Naive B cell (primary cell): ENCODE measurements around the gene SERTAD1. TPM values are rescaled to one million over a fixed set of nuclear protein-coding genes. Genes with fewer than 3 reads are reported as not detected.

ENCODE experiments used
- ATAC-seq, 2 donors: fragments of 150-1000 bp; cut with Tn5 transposase; 2 replicates each; pipeline ENCODE4 v1.10.0; 2021; ENCODE audit warnings: low read depth in 2 of 2, mild to moderate bottlenecking in 2 of 2, moderate library complexity in 2 of 2
- DNase-seq: peaks from one replicate; pipeline ENCODE4 v3.0.0; 2022
- H3K27ac Mint-ChIP-seq, 6 donors: one replicate each; pipeline ENCODE4 v1.8.0; 2020 to 2022; ENCODE audit warnings: mild to moderate bottlenecking in 6 of 6, mixed read lengths in 6 of 6, moderate library complexity in 5 of 6, inconsistent platforms in 2 of 6
- H3K27me3 Mint-ChIP-seq, 3 donors: one replicate each; pipeline ENCODE4 v1.8.0; 2021 to 2022; ENCODE audit warnings: mixed read lengths in 3 of 3, mild to moderate bottlenecking in 1 of 3
- H3K36me3 Mint-ChIP-seq, 2 donors: one replicate each; pipeline ENCODE4 v1.8.0; 2020 to 2022; ENCODE audit warnings: mixed read lengths in 2 of 2, inconsistent platforms in 1 of 2, mild to moderate bottlenecking in 1 of 2
- H3K4me1 Mint-ChIP-seq, 3 donors: one replicate each; pipeline ENCODE4 v1.8.0; 2020 to 2022; ENCODE audit warnings: mixed read lengths in 3 of 3, inconsistent platforms in 1 of 3, mild to moderate bottlenecking in 1 of 3, moderate library complexity in 1 of 3
- H3K4me3 Mint-ChIP-seq, 8 donors: one replicate each; pipeline ENCODE4 v1.8.0; 2020 to 2022; ENCODE audit warnings: mild to moderate bottlenecking in 8 of 8, mixed read lengths in 8 of 8, moderate library complexity in 8 of 8, inconsistent platforms in 2 of 8
- H3K9me3 Mint-ChIP-seq, 7 donors: one replicate each; pipeline ENCODE4 v1.8.0; 2020 to 2022; ENCODE audit warnings: mixed read lengths in 7 of 7, mild to moderate bottlenecking in 5 of 7, inconsistent platforms in 2 of 7, moderate library complexity in 1 of 7
- polyA plus RNA-seq, 6 donors: library from polyadenylated mRNA; unstranded; fragments of 300-500 nt; fragmentation: Illumina TruSeq; gene quantifications; one replicate each; pipeline ENCODE4 v1.2.3, GENCODE V29; 2021; ENCODE audit warnings: low read depth in 6 of 6

The SERTAD1 gene
- polyA plus RNA-seq, 6 donors from 2014 or later, result 8.7 to 23.0 (median 13.0) TPM

GRCh38 chr19:40398417-40399131 lies 27.2 kb downstream of the SERTAD1 start:
- peak; percentile 47 to 69 for ATAC-seq
- Mint-ChIP-seq H3K4me3 (peak overlapping the region in 4 of 8 donors; percentile 27 to 82 (median 29)), H3K9me3 (peaks cover 0 to 4% (median 0%) of the 10 kb centered on the region in 7 donors), H3K27ac (peak overlapping the region in 3 of 6 donors; percentile 2 to 69 (median 38)), H3K36me3 (no peaks in the 10 kb centered on the region), H3K27me3 (peaks cover 0 to 34% (median 29%) of the 10 kb centered on the region in 3 donors), H3K4me1 (peaks cover 10 to 19% (median 12%) of the 10 kb centered on the region in 3 donors)
- DNase-seq, result no peak

- Mint-ChIP-seq H3K4me3 (no peak overlapping the region), H3K9me3 (peaks cover 0 to 4% (median 0%) of the 10 kb centered on the region in 7 donors), H3K27ac (no peak overlapping the region), H3K27me3 (peaks cover 0 to 34% (median 29%) of the 10 kb centered on the region in 3 donors), H3K4me1 (peaks cover 6 to 15% (median 8%) of the 10 kb centered on the region in 3 donors), H3K36me3 (no peaks in the 10 kb centered on the region)
- DNase-seq (no peak), ATAC-seq (no peak)
These were observed 28.3 kb downstream of the SERTAD1 start for GRCh38 chr19:40397568-40397906.

GRCh38 chr19:40396886-40397567 lies 28.8 kb downstream of the SERTAD1 start:
- H3K4me3 Mint-ChIP-seq, result no peak overlapping the region
- peaks cover 6 to 15% (median 8%) of the 10 kb centered on the region in 3 donors for H3K4me1 Mint-ChIP-seq
- H3K27me3 Mint-ChIP-seq, result peaks cover 0 to 34% (median 29%) of the 10 kb centered on the region in 3 donors
- no peak for ATAC-seq
- peaks cover 0 to 4% (median 0%) of the 10 kb centered on the region in 7 donors for H3K9me3 Mint-ChIP-seq
- no peak for DNase-seq
- no peaks in the 10 kb centered on the region for H3K36me3 Mint-ChIP-seq
- H3K27ac Mint-ChIP-seq, result no peak overlapping the region

GRCh38 chr19:40395956-40396355 lies 29.8 kb downstream of the SERTAD1 start:
- no peaks in the 10 kb centered on the region for H3K36me3 Mint-ChIP-seq
- H3K9me3 Mint-ChIP-seq, result peaks cover 0 to 4% (median 0%) of the 10 kb centered on the region in 7 donors
- H3K27me3 Mint-ChIP-seq, result peaks cover 0 to 29% (median 21%) of the 10 kb centered on the region in 3 donors
- H3K27ac Mint-ChIP-seq, result no peak overlapping the region
- no peak overlapping the region for H3K4me3 Mint-ChIP-seq
- DNase-seq (no peak), ATAC-seq (no peak)
- H3K4me1 Mint-ChIP-seq, result peaks cover 6 to 15% (median 8%) of the 10 kb centered on the region in 3 donors

- Mint-ChIP-seq H3K36me3 (no peaks in the 10 kb centered on the region), H3K27ac (no peak overlapping the region), H3K9me3 (peaks cover 0 to 4% (median 0%) of the 10 kb centered on the region in 7 donors), H3K27me3 (peaks cover 0 to 23% (median 22%) of the 10 kb centered on the region in 3 donors), H3K4me1 (peaks cover 6 to 11% (median 8%) of the 10 kb centered on the region in 3 donors), H3K4me3 (no peak overlapping the region)
- ATAC-seq (no peak), DNase-seq (no peak)
These were observed 31.0 kb downstream of the SERTAD1 start for GRCh38 chr19:40394816-40395210.

GRCh38 chr19:40393894-40394815 lies 31.6 kb downstream of the SERTAD1 start:
- Mint-ChIP-seq H3K4me1 (peaks cover 4 to 5% (median 4%) of the 10 kb centered on the region in 3 donors), H3K36me3 (no peaks in the 10 kb centered on the region), H3K9me3 (peaks cover 0 to 3% (median 0%) of the 10 kb centered on the region in 7 donors), H3K4me3 (no peak overlapping the region), H3K27me3 (peaks cover 0 to 17% (median 15%) of the 10 kb centered on the region in 3 donors), H3K27ac (no peak overlapping the region)
- no peak for ATAC-seq
- DNase-seq, result no peak

GRCh38 chr19:40392894-40393517 lies 32.8 kb downstream of the SERTAD1 start:
- Mint-ChIP-seq H3K4me1 (no peaks in the 10 kb centered on the region), H3K4me3 (no peak overlapping the region), H3K27me3 (peaks cover 0 to 11% (median 8%) of the 10 kb centered on the region in 3 donors), H3K9me3 (no peaks in the 10 kb centered on the region), H3K27ac (no peak overlapping the region), H3K36me3 (no peaks in the 10 kb centered on the region)
- no peak for ATAC-seq
- no peak for DNase-seq

- ATAC-seq, result no peak
- no peak for DNase-seq
- no peaks in the 10 kb centered on the region for H3K9me3 Mint-ChIP-seq
- H3K27ac Mint-ChIP-seq, result peak overlapping the region in 2 of 6 donors; percentile 63 to 82
- peaks cover 0 to 14% (median 4%) of the 10 kb centered on the region in 3 donors for H3K27me3 Mint-ChIP-seq
- no peaks in the 10 kb centered on the region for H3K36me3 Mint-ChIP-seq
- H3K4me1 Mint-ChIP-seq, result no peaks in the 10 kb centered on the region
- no peak overlapping the region for H3K4me3 Mint-ChIP-seq
These were observed 33.7 kb downstream of the SERTAD1 start for GRCh38 chr19:40392123-40392522.

GRCh38 chr19:40390084-40390742 lies 35.6 kb downstream of the SERTAD1 start, which contains the start of gene HIPK4:
TSS of gene HIPK4 (minus strand) at chr19:40390181. CDS start at chr19:40389902, 279 bp downstream.
- H3K36me3 Mint-ChIP-seq, result no peaks in the 10 kb centered on the region
- H3K27ac Mint-ChIP-seq, result peak within 1 kb of the TSS in 1 of 6 donors; percentile 69
- DNase-seq (no peak), ATAC-seq (no peak)
- no peaks in the 10 kb centered on the region for H3K9me3 Mint-ChIP-seq
- H3K4me3 Mint-ChIP-seq, result no peak within 1 kb of the TSS
- no peaks in the 10 kb centered on the region for H3K4me1 Mint-ChIP-seq
- peaks cover 0 to 19% (median 3%) of the 10 kb centered on the region in 3 donors for H3K27me3 Mint-ChIP-seq

- Mint-ChIP-seq H3K4me1 (no peaks in the 10 kb centered on the region), H3K27ac (no peak overlapping the region), H3K36me3 (no peaks in the 10 kb centered on the region), H3K27me3 (peaks cover 0 to 19% (median 8%) of the 10 kb centered on the region in 3 donors), H3K9me3 (no peaks in the 10 kb centered on the region), H3K4me3 (no peak overlapping the region)
- DNase-seq (no peak), ATAC-seq (no peak)
These were observed 36.2 kb downstream of the SERTAD1 start for GRCh38 chr19:40389404-40390083.

- Mint-ChIP-seq H3K27me3 (peaks cover 0 to 19% (median 8%) of the 10 kb centered on the region in 3 donors), H3K27ac (no peak overlapping the region), H3K4me3 (peak overlapping the region in 1 of 8 donors; percentile 60), H3K9me3 (no peaks in the 10 kb centered on the region), H3K36me3 (no peaks in the 10 kb centered on the region), H3K4me1 (no peaks in the 10 kb centered on the region)
- no peak for ATAC-seq
- no peak for DNase-seq
These were observed 37.3 kb downstream of the SERTAD1 start for GRCh38 chr19:40388481-40388880.

GRCh38 chr19:40387155-40387554 lies 38.6 kb downstream of the SERTAD1 start:
- ATAC-seq, result no peak
- H3K27ac Mint-ChIP-seq, result no peak overlapping the region
- no peaks in the 10 kb centered on the region for H3K36me3 Mint-ChIP-seq

More at GRCh38 chr19:40387155-40387554, 38.6 kb downstream of the SERTAD1 start:
- no peak for DNase-seq
- Mint-ChIP-seq H3K4me3 (no peak overlapping the region), H3K27me3 (peaks cover 0 to 19% (median 8%) of the 10 kb centered on the region in 3 donors), H3K9me3 (no peaks in the 10 kb centered on the region), H3K4me1 (no peaks in the 10 kb centered on the region)
